ENCODE data around the gene AFDN. TPM values are rescaled to one million over a fixed set of nuclear protein-coding genes. Genes with fewer than 3 reads are reported as not detected.

Gene AFDN
- total RNA-seq, 2 experiments from 2014 or later, result 29.9 to 37.7 TPM

Other genes with a start within 250 kb of the AFDN start
- not detected for gene KIF25, start 170.8 kb downstream of the AFDN start, total RNA-seq